Activated CD4-positive, CD25-positive, alpha-beta regulatory T cell treated with anti-CD3 and anti-CD28 coated beads, Interleukin-2, amount 50 U/mL, for 24 hours (primary cell): Measurements from ENCODE around the gene ZNRD2.

ENCODE experiments used
- ATAC-seq, 2 donors: fragments of 150-1000 bp; cut with Tn5 transposase; one replicate each; pipeline ENCODE4 v1.10.0; 2021; ENCODE audit warnings: mild to moderate bottlenecking in 1 of 2, moderate library complexity in 1 of 2

Gene ZNRD2

GRCh38 chr11:65574109-65574810 is 4.0 kb downstream of the ZNRD2 start:
- peak; percentile 20 to 24 for ATAC-seq

GRCh38 chr11:65574811-65575567 is 4.7 kb downstream of the ZNRD2 start:
- ATAC-seq = no peak

GRCh38 chr11:65575568-65576231 is 5.4 kb downstream of the ZNRD2 start, which contains the start of gene EHBP1L1:
EHBP1L1 (plus strand) TSS chr11:65576053; CDS start chr11:65576303, 250 bp downstream.
- peak; percentile 16 to 18 for ATAC-seq

GRCh38 chr11:65576232-65576866 is 6.1 kb downstream of the ZNRD2 start:
- ATAC-seq = no peak

- ATAC-seq = peak; percentile 5 to 9
Observed at GRCh38 chr11:65576867-65577755, 6.8 kb downstream of the ZNRD2 start.

GRCh38 chr11:65577756-65578109 is 7.5 kb downstream of the ZNRD2 start:
- no peak for ATAC-seq

GRCh38 chr11:65578134-65578533 is 7.9 kb downstream of the ZNRD2 start:
- ATAC-seq = no peak

- no peak for ATAC-seq
Observed at GRCh38 chr11:65578667-65579066, 8.4 kb downstream of the ZNRD2 start.

GRCh38 chr11:65579291-65579690 is 9.0 kb downstream of the ZNRD2 start:
- no peak for ATAC-seq

- no peak for ATAC-seq
Observed at GRCh38 chr11:65580031-65580692, 9.9 kb downstream of the ZNRD2 start.

- ATAC-seq = no peak
Observed at GRCh38 chr11:65580756-65581155, 10.5 kb downstream of the ZNRD2 start.

GRCh38 chr11:65581928-65582327 is 11.7 kb downstream of the ZNRD2 start:
- no peak for ATAC-seq

GRCh38 chr11:65583589-65583988 is 13.3 kb downstream of the ZNRD2 start:
- no peak for ATAC-seq

- ATAC-seq = no peak
Observed at GRCh38 chr11:65584106-65584505, 13.8 kb downstream of the ZNRD2 start.

- ATAC-seq = no peak
Observed at GRCh38 chr11:65584723-65585171, 14.5 kb downstream of the ZNRD2 start.

- no peak for ATAC-seq
Observed at GRCh38 chr11:65585396-65586246, 15.3 kb downstream of the ZNRD2 start.

- ATAC-seq = no peak
Observed at GRCh38 chr11:65586247-65586630, 16.0 kb downstream of the ZNRD2 start.

GRCh38 chr11:65586676-65587075 is 16.4 kb downstream of the ZNRD2 start:
- ATAC-seq = no peak

- ATAC-seq = peak; percentile 84 to 85
Observed at GRCh38 chr11:65588199-65589054, 18.1 kb downstream of the ZNRD2 start.
